ENCODE results near the gene PARS2. TPM values are rescaled to one million over a fixed set of nuclear protein-coding genes. Genes with fewer than 3 reads are reported as not detected.

PARS2 gene
- polyA plus RNA-seq, 1 donor (not counting 4 experiments of a cell fraction or from before 2014, with no cell fraction given) = 3.0 TPM

GRCh38 chr1:54743416-54744226 is 20.7 kb downstream of the PARS2 start:
- DNase-seq (ENCODE audit: low read depth, low spot score) (no peak), FAIRE-seq (no peak)
- Histone ChIP-seq H3K79me2 (ENCODE audit: control insufficient read depth, insufficient read depth, low read length) (no peaks in the 10 kb centered on the region), H4K20me1 (ENCODE audit: control insufficient read depth, extremely low read depth, insufficient read depth, low read length) (no peaks in the 10 kb centered on the region), H3K27me3 (ENCODE audit: control insufficient read depth, extremely low read depth, insufficient read depth, low read length) (no peaks in the 10 kb centered on the region), H2AFZ (ENCODE audit: control insufficient read depth, low read length) (no peak overlapping the region), H3K4me1 (ENCODE audit: control insufficient read depth, extremely low read depth, insufficient read depth, low read length) (no peaks in the 10 kb centered on the region), H3K9me3 (ENCODE audit: control insufficient read depth, low read depth, low read length) (no peaks in the 10 kb centered on the region), H3K36me3 (ENCODE audit: control insufficient read depth in 2 of 2, extremely low read depth in 1 of 2, insufficient read depth in 2 of 2, low read length in 2 of 2) (peaks cover 18 to 21% of the 10 kb centered on the region in 2 experiments), H3K9ac (ENCODE audit: control insufficient read depth, extremely low read depth, insufficient read depth, low read length) (no peak overlapping the region), H3K9me1 (ENCODE audit: control insufficient read depth, extremely low read depth, insufficient read depth, low read length) (no peaks in the 10 kb centered on the region), H3K4me3 (ENCODE audit: control insufficient read depth in 2 of 3, extremely low read depth in 1 of 3, insufficient read depth in 2 of 3, low read depth in 1 of 3, low read length in 3 of 3) (no peak overlapping the region), H3K4me2 (ENCODE audit: control insufficient read depth, extremely low read depth, insufficient read depth, low read depth, low read length) (no peak overlapping the region), H3K27ac (ENCODE audit: control insufficient read depth, insufficient read depth, low read length) (no peak overlapping the region)
- TF ChIP-seq CTCF (optimal IDR thresholded peaks at IDR 0.05 in 1 of 3, IDR thresholded peaks at IDR 0.05 in 1 of 3, conservative IDR thresholded peaks at IDR 0.05 in 1 of 3; ENCODE audit: extremely low read depth in 1 of 3, insufficient read depth in 2 of 3, low read length in 3 of 3) (no peak), EZH2 (IDR thresholded peaks at IDR 0.05; ENCODE audit: low read length) (no peak)
- dilution Hi-C loops (cut with MboI; ENCODE audit: extremely low pct_ligation_motif_present, low sequenced_read_pairs) = no loop called here

GRCh38 chr1:54742282-54742681 is 22.0 kb downstream of the PARS2 start:
- FAIRE-seq = no peak

More at GRCh38 chr1:54742282-54742681, 22.0 kb downstream of the PARS2 start:
- no peaks in the 10 kb centered on the region for H3K27me3 ChIP-seq (ENCODE audit: control insufficient read depth, extremely low read depth, insufficient read depth, low read length)
- no peak overlapping the region for H3K4me2 ChIP-seq (ENCODE audit: control insufficient read depth, extremely low read depth, insufficient read depth, low read depth, low read length)
- no peaks in the 10 kb centered on the region for H3K9me1 ChIP-seq (ENCODE audit: control insufficient read depth, extremely low read depth, insufficient read depth, low read length)
- no peak overlapping the region for H2AFZ ChIP-seq (ENCODE audit: control insufficient read depth, low read length)
- H4K20me1 ChIP-seq (ENCODE audit: control insufficient read depth, extremely low read depth, insufficient read depth, low read length) = no peaks in the 10 kb centered on the region
- dilution Hi-C loops (cut with MboI; ENCODE audit: extremely low pct_ligation_motif_present, low sequenced_read_pairs) = no loop called here
- H3K27ac ChIP-seq (ENCODE audit: control insufficient read depth, insufficient read depth, low read length) = no peak overlapping the region
- no peak overlapping the region for H3K4me3 ChIP-seq (ENCODE audit: control insufficient read depth in 2 of 3, extremely low read depth in 1 of 3, insufficient read depth in 2 of 3, low read depth in 1 of 3, low read length in 3 of 3)
- no peaks in the 10 kb centered on the region for H3K9me3 ChIP-seq (ENCODE audit: control insufficient read depth, low read depth, low read length)
- no peak for DNase-seq (ENCODE audit: low read depth, low spot score)
- no peak for TF ChIP-seq EZH2 (IDR thresholded peaks at IDR 0.05; ENCODE audit: low read length)
- H3K79me2 ChIP-seq (ENCODE audit: control insufficient read depth, insufficient read depth, low read length) = no peaks in the 10 kb centered on the region
- peaks cover 23 to 29% of the 10 kb centered on the region in 2 experiments for H3K36me3 ChIP-seq (ENCODE audit: control insufficient read depth in 2 of 2, extremely low read depth in 1 of 2, insufficient read depth in 2 of 2, low read length in 2 of 2)
- no peak overlapping the region for H3K9ac ChIP-seq (ENCODE audit: control insufficient read depth, extremely low read depth, insufficient read depth, low read length)
- H3K4me1 ChIP-seq (ENCODE audit: control insufficient read depth, extremely low read depth, insufficient read depth, low read length) = no peaks in the 10 kb centered on the region
